ENCODE results near the gene PRSS53. TPM values are rescaled to one million over a fixed set of nuclear protein-coding genes. Genes with fewer than 3 reads are reported as not detected.

The PRSS53 gene
- total RNA-seq, 1 donor from 2014 or later = 2.2 TPM

- TF ChIP-seq, protein P1, sequence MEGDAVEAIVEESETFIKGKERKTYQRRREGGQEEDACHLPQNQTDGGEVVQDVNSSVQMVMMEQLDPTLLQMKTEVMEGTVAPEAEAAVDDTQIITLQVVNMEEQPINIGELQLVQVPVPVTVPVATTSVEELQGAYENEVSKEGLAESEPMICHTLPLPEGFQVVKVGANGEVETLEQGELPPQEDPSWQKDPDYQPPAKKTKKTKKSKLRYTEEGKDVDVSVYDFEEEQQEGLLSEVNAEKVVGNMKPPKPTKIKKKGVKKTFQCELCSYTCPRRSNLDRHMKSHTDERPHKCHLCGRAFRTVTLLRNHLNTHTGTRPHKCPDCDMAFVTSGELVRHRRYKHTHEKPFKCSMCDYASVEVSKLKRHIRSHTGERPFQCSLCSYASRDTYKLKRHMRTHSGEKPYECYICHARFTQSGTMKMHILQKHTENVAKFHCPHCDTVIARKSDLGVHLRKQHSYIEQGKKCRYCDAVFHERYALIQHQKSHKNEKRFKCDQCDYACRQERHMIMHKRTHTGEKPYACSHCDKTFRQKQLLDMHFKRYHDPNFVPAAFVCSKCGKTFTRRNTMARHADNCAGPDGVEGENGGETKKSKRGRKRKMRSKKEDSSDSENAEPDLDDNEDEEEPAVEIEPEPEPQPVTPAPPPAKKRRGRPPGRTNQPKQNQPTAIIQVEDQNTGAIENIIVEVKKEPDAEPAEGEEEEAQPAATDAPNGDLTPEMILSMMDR (conservative IDR thresholded peaks at IDR 0.05; ENCODE audit: low read depth, low read length) = peak; percentile 2
- DNase-seq (ENCODE audit: low read depth) = no peak
- peak overlapping the region; percentile 81 for H3K4me3 ChIP-seq (ENCODE audit: low read depth, low read length)
Measured at GRCh38 chr16:31072540-31073141, 16.1 kb downstream of the PRSS53 start.

- no peak for DNase-seq (ENCODE audit: low read depth)
- TF ChIP-seq, protein P1 (conservative IDR thresholded peaks at IDR 0.05; ENCODE audit: low read depth, low read length) = no peak
Measured at GRCh38 chr16:31071861-31072260, 16.9 kb downstream of the PRSS53 start.

GRCh38 chr16:31067342-31067741 is 21.4 kb downstream of the PRSS53 start:
- no peak overlapping the region for H3K4me3 ChIP-seq (ENCODE audit: low read depth, low read length)
- TF ChIP-seq, protein P1 (conservative IDR thresholded peaks at IDR 0.05; ENCODE audit: low read depth, low read length) = no peak
- no peak for DNase-seq (ENCODE audit: low read depth)

More at GRCh38 chr16:31071861-31072260, 16.9 kb downstream of the PRSS53 start:
- H3K4me3 ChIP-seq (ENCODE audit: low read depth, low read length) = peak overlapping the region; percentile 81

- no peak for DNase-seq (ENCODE audit: low read depth)
- no peak overlapping the region for H3K4me3 ChIP-seq (ENCODE audit: low read depth, low read length)
- TF ChIP-seq, protein P1 (conservative IDR thresholded peaks at IDR 0.05; ENCODE audit: low read depth, low read length) = no peak
Measured at GRCh38 chr16:31064882-31065461, 23.8 kb downstream of the PRSS53 start.

- TF ChIP-seq, protein P1 (conservative IDR thresholded peaks at IDR 0.05; ENCODE audit: low read depth, low read length) = no peak
Measured at GRCh38 chr16:31063843-31064611, 24.7 kb downstream of the PRSS53 start.

DNA sequence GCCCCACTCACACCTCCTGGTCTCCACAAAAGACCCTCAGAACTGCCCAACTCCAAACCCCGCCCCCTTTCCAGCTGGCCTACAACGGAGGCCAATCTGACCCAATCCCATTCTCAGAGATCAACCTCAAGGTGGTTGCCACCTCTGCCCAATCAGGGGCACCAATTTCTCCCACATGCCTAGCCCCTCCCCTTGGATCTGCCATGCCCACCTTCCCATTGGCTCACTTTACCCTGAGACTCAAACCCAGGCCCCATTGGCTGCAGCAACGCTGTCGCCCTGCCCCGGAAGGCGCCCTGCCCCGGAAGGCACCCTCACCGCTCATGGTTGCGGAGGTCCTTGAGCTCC is 25.3 kb downstream of the PRSS53 start:
- H3K4me3 ChIP-seq (ENCODE audit: low read depth, low read length) = no peak overlapping the region
- TF ChIP-seq, protein P1 (conservative IDR thresholded peaks at IDR 0.05; ENCODE audit: low read depth, low read length) = no peak
- DNase-seq (ENCODE audit: low read depth) = no peak

More at GRCh38 chr16:31063843-31064611, 24.7 kb downstream of the PRSS53 start:
- no peak for DNase-seq (ENCODE audit: low read depth)
- no peak overlapping the region for H3K4me3 ChIP-seq (ENCODE audit: low read depth, low read length)

Measured in epithelial cell of proximal tubule (primary cell).